ES-I3 (cell line): ENCODE data around the gene NKX2-1.
A peak's percentile ranks its signal among the peaks of the same experiment; 100 is the strongest.

ENCODE experiments used
- H3K36me3 ChIP-seq: 2 replicates; pipeline ENCODE4 v1.6.1; 2013; ENCODE audit warnings: mild to moderate bottlenecking, low read length, control low read depth, moderate library complexity; ENCODE audit not compliant: insufficient read depth
- H3K4me1 ChIP-seq: 2 replicates; pipeline ENCODE4 v1.6.1; 2013; ENCODE audit warnings: mild to moderate bottlenecking, control low read depth, low read length; ENCODE audit not compliant: insufficient read depth
- H3K9ac ChIP-seq: 2 replicates; pipeline ENCODE4 v1.6.1; 2013; ENCODE audit warnings: low read depth, mild to moderate bottlenecking, low read length, moderate library complexity
- H3K9me3 ChIP-seq: 2 replicates; pipeline ENCODE4 v1.6.1; 2013; ENCODE audit warnings: mild to moderate bottlenecking, low read length, moderate library complexity; ENCODE audit not compliant: control insufficient read depth, insufficient read depth

NKX2-1 gene

GRCh38 chr14:36513012-36513420 lies 7.0 kb downstream of the NKX2-1 start:
- Histone ChIP-seq H3K36me3 (no peaks in the 10 kb centered on the region), H3K4me1 (peaks cover 24% of the 10 kb centered on the region)

GRCh38 chr14:36512585-36513003 lies 7.4 kb downstream of the NKX2-1 start:
- Histone ChIP-seq H3K4me1 (peaks cover 26% of the 10 kb centered on the region), H3K9ac (no peak overlapping the region), H3K9me3 (no peaks in the 10 kb centered on the region), H3K36me3 (no peaks in the 10 kb centered on the region)

More at GRCh38 chr14:36513012-36513420, 7.0 kb downstream of the NKX2-1 start:
- no peaks in the 10 kb centered on the region for H3K9me3 ChIP-seq
- H3K9ac ChIP-seq: no peak overlapping the region; the same call in 1 of the 2 replicates

- H3K4me1 ChIP-seq: peaks cover 26% of the 10 kb centered on the region
- no peak overlapping the region for H3K9ac ChIP-seq
- no peaks in the 10 kb centered on the region for H3K9me3 ChIP-seq
- no peaks in the 10 kb centered on the region for H3K36me3 ChIP-seq
Measured at GRCh38 chr14:36511981-36512584, 7.9 kb downstream of the NKX2-1 start.

GRCh38 chr14:36510874-36511273 lies 9.2 kb downstream of the NKX2-1 start:
- H3K4me1 ChIP-seq: peaks cover 32% of the 10 kb centered on the region
- H3K36me3 ChIP-seq: no peaks in the 10 kb centered on the region
- H3K9me3 ChIP-seq: no peaks in the 10 kb centered on the region
- no peak overlapping the region for H3K9ac ChIP-seq

GRCh38 chr14:36510078-36510799 lies 9.8 kb downstream of the NKX2-1 start:
- H3K9me3 ChIP-seq: no peaks in the 10 kb centered on the region
- no peak overlapping the region for H3K9ac ChIP-seq
- peaks cover 32% of the 10 kb centered on the region for H3K4me1 ChIP-seq

GRCh38 chr14:36509069-36509917 lies 10.7 kb downstream of the NKX2-1 start:
- Histone ChIP-seq H3K9ac (no peak overlapping the region; the same call in 1 of the 2 replicates), H3K36me3 (no peaks in the 10 kb centered on the region), H3K9me3 (no peaks in the 10 kb centered on the region), H3K4me1 (peaks cover 38% of the 10 kb centered on the region)

More at GRCh38 chr14:36510078-36510799, 9.8 kb downstream of the NKX2-1 start:
- no peaks in the 10 kb centered on the region for H3K36me3 ChIP-seq

GRCh38 chr14:36508418-36509068 lies 11.5 kb downstream of the NKX2-1 start:
- no peaks in the 10 kb centered on the region for H3K9me3 ChIP-seq
- H3K9ac ChIP-seq: peak overlapping the region; percentile 25; the same call in 1 of the 2 replicates
- no peaks in the 10 kb centered on the region for H3K36me3 ChIP-seq
- peaks cover 40% of the 10 kb centered on the region for H3K4me1 ChIP-seq

GRCh38 chr14:36507847-36508417 lies 12.1 kb downstream of the NKX2-1 start:
- H3K36me3 ChIP-seq: no peaks in the 10 kb centered on the region
- no peaks in the 10 kb centered on the region for H3K9me3 ChIP-seq
- H3K4me1 ChIP-seq: peaks cover 42% of the 10 kb centered on the region
- H3K9ac ChIP-seq: no peak overlapping the region

GRCh38 chr14:36506732-36507614 lies 13.1 kb downstream of the NKX2-1 start:
- Histone ChIP-seq H3K9me3 (no peaks in the 10 kb centered on the region), H3K36me3 (no peaks in the 10 kb centered on the region), H3K9ac (no peak overlapping the region), H3K4me1 (peaks cover 41% of the 10 kb centered on the region)

- Histone ChIP-seq H3K4me1 (peaks cover 41% of the 10 kb centered on the region), H3K36me3 (no peaks in the 10 kb centered on the region), H3K9me3 (no peaks in the 10 kb centered on the region), H3K9ac (peak overlapping the region; percentile 27; the same call in 1 of the 2 replicates)
Measured at GRCh38 chr14:36505892-36506731, 13.9 kb downstream of the NKX2-1 start.

GRCh38 chr14:36505181-36505815 lies 14.7 kb downstream of the NKX2-1 start:
- Histone ChIP-seq H3K9ac (peak overlapping the region; percentile 27; the same call in 1 of the 2 replicates), H3K4me1 (peaks cover 35% of the 10 kb centered on the region), H3K9me3 (no peaks in the 10 kb centered on the region), H3K36me3 (no peaks in the 10 kb centered on the region)

- no peaks in the 10 kb centered on the region for H3K36me3 ChIP-seq
- H3K4me1 ChIP-seq: peaks cover 30% of the 10 kb centered on the region
- H3K9ac ChIP-seq: no peak overlapping the region; the same call in 1 of the 2 replicates
- H3K9me3 ChIP-seq: no peaks in the 10 kb centered on the region
Measured at GRCh38 chr14:36504771-36505175, 15.3 kb downstream of the NKX2-1 start.
